K562 (cell line): ENCODE results near the gene ACBD6. TPM values are rescaled to one million over a fixed set of nuclear protein-coding genes. Genes with fewer than 3 reads are reported as not detected.

Source experiments
- ARNT ChIP-seq, 2 experiments: fragments of 450-650 bp; IDR thresholded peaks; 2 replicates each; pipeline ENCODE4 v1.6.1; 2016; ENCODE audit warnings: mild to moderate bottlenecking in 1 of 2
- CBFA2T2 ChIP-seq: fragments of 450-650 bp; conservative IDR thresholded peaks from 2 replicates; pipeline ENCODE4 v1.6.1; 2017; ENCODE audit warnings: mild to moderate bottlenecking
- CBX1 ChIP-seq: sonication (generic); IDR thresholded peaks from 2 replicates; pipeline ENCODE4 v1.6.1; 2016; ENCODE audit warnings: antibody characterized with exemption, low read depth, mild to moderate bottlenecking
- E4F1 ChIP-seq: fragments of 250-450 bp; sonication (Bioruptor Pico); IDR thresholded peaks from 2 replicates; pipeline ENCODE4 v1.5.0; 2021; ENCODE audit warnings: mild to moderate bottlenecking, borderline replicate concordance
- ELK1 ChIP-seq: sonication (generic); formaldehyde crosslinking; IDR thresholded peaks from 2 replicates; pipeline ENCODE4 v1.8.1; 2022; ENCODE audit warnings: missing genetic modification reagents
- MLX ChIP-seq, 2 experiments: fragments of 450-650 bp in 1 of 2; sonication (generic) in 1 of 2; formaldehyde crosslinking; conservative IDR thresholded peaks; 2 replicates each; pipeline versions ENCODE4 v1.4.0 to v1.8.1; 2020 to 2022; ENCODE audit warnings: mild to moderate bottlenecking in 1 of 2, missing genetic modification reagents in 1 of 2
- RAD51 ChIP-seq: fragments of 450-650 bp; IDR thresholded peaks from 2 replicates; pipeline ENCODE4 v1.7.1; 2016; ENCODE audit warnings: low read depth, mild to moderate bottlenecking, borderline replicate concordance
- REST ChIP-seq, 2 experiments: fragments of 450-650 bp; formaldehyde crosslinking in 1 of 2; IDR thresholded peaks; 2 replicates each; pipeline versions ENCODE4 v1.4.0 to v1.6.1; 2014 to 2020; ENCODE audit warnings: mild to moderate bottlenecking in 2 of 2, borderline replicate concordance in 1 of 2, low read depth in 1 of 2
- SRSF3 ChIP-seq: fragments of 200-400 bp; formaldehyde crosslinking; IDR thresholded peaks from 2 replicates; pipeline ENCODE4 v1.6.1; 2016; ENCODE audit warnings: mild to moderate bottlenecking, low read length, moderate library complexity; ENCODE audit not compliant: insufficient read depth
- TSC22D4 ChIP-seq: fragments of 450-650 bp; IDR thresholded peaks from 2 replicates; pipeline ENCODE4 v1.6.1; 2016; ENCODE audit warnings: missing genetic modification characterization, missing biosample characterization, control low read depth
- ZNF239 ChIP-seq: fragments of 250-450 bp; sonication (Bioruptor Pico); IDR thresholded peaks from 2 replicates; pipeline ENCODE4 v1.4.0; 2020; ENCODE audit warnings: mild to moderate bottlenecking
- polyA plus RNA-seq, 8 experiments: library from polyadenylated mRNA; depleted of rRNA in 4 of 8; stranded (reverse) in 5 of 8; unstranded in 3 of 8; fragments of >200 nt; fragmentation: Nextera tagmentation in 2 of 8; fragmentation: Illumina TruSeq in 1 of 8; extraction: Ambion mirVana in 2 of 8; extraction: Trizol in 1 of 8; gene quantifications; 2 replicates each; pipeline versions ENCODE4 v1.2.1 to v1.2.3, GENCODE V29; 2011 to 2014; ENCODE audit warnings: inconsistent platforms in 1 of 8, missing spikeins in 1 of 8
- total RNA-seq, 7 experiments: library from RNA; depleted of rRNA in 6 of 7; stranded (reverse); fragments of >200 nt in 6 of 7; fragmentation: Illumina TruSeq in 2 of 7; extraction: Trizol in 2 of 7; gene quantifications; 2 replicates each; pipeline versions ENCODE4 v1.2.1 to v1.2.3, GENCODE V29; 2011 to 2021; ENCODE audit warnings: low replicate concordance in 1 of 7

Gene ACBD6
- total and polyA plus RNA-seq, 9 of the 15 experiments (the other 6 are each of a cell fraction or from before 2014, with no cell fraction given) = 16.9 to 107 (median 77.7) TPM

- TF ChIP-seq ARNT (IDR thresholded peaks at IDR 0.05) (peak in 1 of 2 experiments; percentile 59; a peak in 1 of 4 replicates), E4F1 (CRISPR knock-in tag) (no peak), ELK1 (no peak), SRSF3 (no peak), REST (IDR thresholded peaks at IDR 0.05; ENCODE audit: borderline replicate concordance) (peak; percentile 33; the same call in 1 of the 2 replicates), REST (CRISPR knock-in tag; IDR thresholded peaks at IDR 0.05; ENCODE audit: low read depth) (no peak), CBX1 (no peak), RAD51 (no peak), CBFA2T2 (no peak), MLX (CRISPR knock-in tag; conservative IDR thresholded peaks at IDR 0.05) (no peak), TSC22D4 (tag) (no peak), ZNF239 (CRISPR knock-in tag) (no peak)
These were observed 19.7 kb downstream of the ACBD6 start (continued) for GRCh38 chr1:180482425-180483275.
